ENCODE measurements around the gene SLC38A3. TPM values are rescaled to one million over a fixed set of nuclear protein-coding genes. Genes with fewer than 3 reads are reported as not detected.

Gene SLC38A3
- total and polyA plus RNA-seq, 9 of the 15 experiments (the other 6 are each of a cell fraction or from before 2014, with no cell fraction given): 0.09 to 0.38 (median 0.16) TPM; not detected in 6

DNA sequence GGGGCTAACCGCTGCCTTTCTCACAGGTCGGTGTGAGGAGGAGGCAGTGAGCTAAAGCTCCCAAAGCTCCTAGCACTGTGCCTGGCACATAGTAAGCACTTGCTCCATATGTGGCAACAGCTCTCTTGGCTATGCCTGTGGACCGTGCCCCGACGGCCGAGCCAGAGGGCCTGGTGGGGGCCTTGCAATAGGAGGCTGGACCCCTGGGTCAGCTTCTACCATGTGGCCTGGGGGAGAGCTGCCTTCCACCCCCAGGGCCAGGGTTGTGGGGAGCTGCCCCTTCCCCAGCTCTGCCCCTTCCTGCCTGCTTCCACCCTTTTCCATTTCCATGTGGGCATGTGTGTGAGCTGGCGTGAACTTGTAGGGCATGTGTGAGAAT, 30.6 kb upstream of the SLC38A3 start:
- POLR2A ChIA-PET: no interaction called here
- H2AFZ ChIP-seq (ENCODE audit: low read depth, low read length): no peak overlapping the region
- no peak overlapping the region for H3K27ac ChIP-seq (ENCODE audit: extremely low read depth, low read depth, low read length)
- H3K4me3 ChIP-seq: no peak overlapping the region
- no peaks in the 10 kb centered on the region for H3K9me1 ChIP-seq (ENCODE audit: control insufficient read depth, insufficient read depth, low read length)
- no TSS peak for BruUV-seq (replicated peaks)
- H3K9ac ChIP-seq (ENCODE audit: insufficient read depth in 1 of 2, low read depth in 2 of 2, low read length in 2 of 2): no peak overlapping the region
- CTCF ChIA-PET (ENCODE audit: low intra/inter-chr PET ratio): no interaction called here
- H3K9me3 ChIP-seq (replicated peaks; ENCODE audit: control insufficient read depth, insufficient read depth, low read depth, low read length): no peaks in the 10 kb centered on the region
- H4K20me1 ChIP-seq (replicated peaks; ENCODE audit: control insufficient read depth, insufficient read depth, low read length): no peaks in the 10 kb centered on the region
- ATAC-seq (no peak), DNase-seq (ENCODE audit: extremely low read depth in 1 of 4, low spot score in 3 of 4) (no peak), FAIRE-seq (no peak)
- intact Hi-C loops (cut with micrococcal nuclease) (no loop called here), in situ Hi-C loops (cut with MboI) (no loop called here)
- no peaks in the 10 kb centered on the region for H3K36me3 ChIP-seq (ENCODE audit: control insufficient read depth, insufficient read depth, low read length)
- no peaks in the 10 kb centered on the region for H3K79me2 ChIP-seq (ENCODE audit: control insufficient read depth, insufficient read depth, low read length)
- H3K4me1 ChIP-seq (replicated peaks in 1 of 2; ENCODE audit: control insufficient read depth in 2 of 2, insufficient read depth in 2 of 2, low read length in 2 of 2): peaks cover 0 to 30% of the 10 kb centered on the region in 2 experiments; a peak in 3 of 5 replicates
- H3K4me2 ChIP-seq (ENCODE audit: insufficient read depth, low read length): no peak overlapping the region
- 54% methylated on average over 2 of the region's 7 CpGs for WGBS (ENCODE audit: insufficient coverage, low coverage, missing lambda C conversion rate)
- H3K27me3 ChIP-seq (ENCODE audit: control insufficient read depth in 2 of 2, insufficient read depth in 2 of 2, low read length in 2 of 2): no peaks in the 10 kb centered on the region
- TF ChIP-seq, protein P1, sequence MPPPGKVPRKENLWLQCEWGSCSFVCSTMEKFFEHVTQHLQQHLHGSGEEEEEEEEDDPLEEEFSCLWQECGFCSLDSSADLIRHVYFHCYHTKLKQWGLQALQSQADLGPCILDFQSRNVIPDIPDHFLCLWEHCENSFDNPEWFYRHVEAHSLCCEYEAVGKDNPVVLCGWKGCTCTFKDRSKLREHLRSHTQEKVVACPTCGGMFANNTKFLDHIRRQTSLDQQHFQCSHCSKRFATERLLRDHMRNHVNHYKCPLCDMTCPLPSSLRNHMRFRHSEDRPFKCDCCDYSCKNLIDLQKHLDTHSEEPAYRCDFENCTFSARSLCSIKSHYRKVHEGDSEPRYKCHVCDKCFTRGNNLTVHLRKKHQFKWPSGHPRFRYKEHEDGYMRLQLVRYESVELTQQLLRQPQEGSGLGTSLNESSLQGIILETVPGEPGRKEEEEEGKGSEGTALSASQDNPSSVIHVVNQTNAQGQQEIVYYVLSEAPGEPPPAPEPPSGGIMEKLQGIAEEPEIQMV (tag; conservative IDR thresholded peaks at IDR 0.05; ENCODE audit: low read depth): no peak
- TF ChIP-seq STAT5A (IDR thresholded peaks at IDR 0.05; ENCODE audit: borderline replicate concordance, low read length) (no peak), NKRF (IDR thresholded peaks at IDR 0.05; ENCODE audit: borderline replicate concordance) (no peak), ARHGAP35 (IDR thresholded peaks at IDR 0.05; ENCODE audit: partially characterized antibody) (no peak), HDAC6 (IDR thresholded peaks at IDR 0.05; ENCODE audit: low read depth, low read length) (no peak), NFE2 (IDR thresholded peaks at IDR 0.05; ENCODE audit: low read depth) (no peak), TBL1XR1 (IDR thresholded peaks at IDR 0.05; ENCODE audit: low read length in 2 of 2) (no peak), PBX2 (CRISPR knock-in tag; IDR thresholded peaks at IDR 0.05; ENCODE audit: low read depth) (no peak), PBX2 (tag; conservative IDR thresholded peaks at IDR 0.05; ENCODE audit: low read depth) (no peak), ZC3H11A (IDR thresholded peaks at IDR 0.05; ENCODE audit: low read depth, low read length) (no peak), ZNF551 (CRISPR knock-in tag; IDR thresholded peaks at IDR 0.05) (no peak), RB1 (IDR thresholded peaks at IDR 0.05; ENCODE audit: low read depth) (no peak), MYC (IDR thresholded peaks at IDR 0.05; ENCODE audit: low read depth, low read length) (no peak), MYC (CRISPR knock-in tag; IDR thresholded peaks at IDR 0.05; ENCODE audit: borderline replicate concordance, low read depth) (no peak), CBX8 (IDR thresholded peaks at IDR 0.05; ENCODE audit: borderline replicate concordance, extremely low read depth, low read depth, low read length, poor library complexity, severe bottlenecking) (no peak)
- TF ChIP-seq, protein P2, sequence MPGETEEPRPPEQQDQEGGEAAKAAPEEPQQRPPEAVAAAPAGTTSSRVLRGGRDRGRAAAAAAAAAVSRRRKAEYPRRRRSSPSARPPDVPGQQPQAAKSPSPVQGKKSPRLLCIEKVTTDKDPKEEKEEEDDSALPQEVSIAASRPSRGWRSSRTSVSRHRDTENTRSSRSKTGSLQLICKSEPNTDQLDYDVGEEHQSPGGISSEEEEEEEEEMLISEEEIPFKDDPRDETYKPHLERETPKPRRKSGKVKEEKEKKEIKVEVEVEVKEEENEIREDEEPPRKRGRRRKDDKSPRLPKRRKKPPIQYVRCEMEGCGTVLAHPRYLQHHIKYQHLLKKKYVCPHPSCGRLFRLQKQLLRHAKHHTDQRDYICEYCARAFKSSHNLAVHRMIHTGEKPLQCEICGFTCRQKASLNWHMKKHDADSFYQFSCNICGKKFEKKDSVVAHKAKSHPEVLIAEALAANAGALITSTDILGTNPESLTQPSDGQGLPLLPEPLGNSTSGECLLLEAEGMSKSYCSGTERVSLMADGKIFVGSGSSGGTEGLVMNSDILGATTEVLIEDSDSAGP (CRISPR knock-in tag; IDR thresholded peaks at IDR 0.05): no peak

All from K562 (cell line).